Erythroblast (primary cell): ENCODE data around the gene CA10.

ENCODE experiments used
- GATA1 ChIP-seq: IDR thresholded peaks from 2 replicates; pipeline ENCODE4 v1.6.1; 2011; ENCODE audit warnings: low read depth, mild to moderate bottlenecking, control low read depth, low read length, moderate library complexity
- POLR2A ChIP-seq: IDR thresholded peaks from 2 replicates; pipeline ENCODE4 v1.6.1; 2011; ENCODE audit warnings: mild to moderate bottlenecking, low read length

GRCh38 chr17:51670899-51671298 is 487.6 kb downstream of the CA10 start:
- TF ChIP-seq POLR2A: no peak
- TF ChIP-seq GATA1: no peak
